GM23338 (cell line): ENCODE results near the gene DCAF6. TPM values are rescaled to one million over a fixed set of nuclear protein-coding genes. Genes with fewer than 3 reads are reported as not detected.

Experiments
- ATAC-seq: fragments of 200-7000 bp; cut with Tn5 transposase; 3 replicates; pipeline ENCODE4 v1.9.1; 2020
- DNase-seq: peaks from one replicate; pipeline ENCODE4 v3.0.0-alpha.2; 2015; ENCODE audit warnings: low spot score
- H2AFZ ChIP-seq: fragments of 200-600 bp; sonication (generic); 2 replicates; pipeline ENCODE4 v1.8.0; 2016; ENCODE audit warnings: antibody characterized with exemption, mild to moderate bottlenecking, moderate library complexity
- H3F3A ChIP-seq: fragments of 200-600 bp; sonication (generic); replicated peaks from 2 replicates; pipeline ENCODE4 v1.8.0; 2017; ENCODE audit warnings: antibody characterized with exemption, mixed run types, low read depth
- H3K27ac ChIP-seq: fragments of 200-600 bp; sonication (generic); 2 replicates; pipeline ENCODE4 v1.6.1; 2016; ENCODE audit warnings: low read depth
- H3K27me3 ChIP-seq: fragments of 200-600 bp; sonication (generic); 2 replicates; pipeline ENCODE4 v1.8.0; 2016; ENCODE audit warnings: mild to moderate bottlenecking, mixed run types, moderate library complexity; ENCODE audit not compliant: insufficient read depth
- H3K36me3 ChIP-seq: fragments of 200-600 bp; sonication (generic); 2 replicates; pipeline ENCODE4 v1.8.0; 2016; ENCODE audit warnings: mild to moderate bottlenecking; ENCODE audit not compliant: insufficient read depth
- H3K4me1 ChIP-seq: fragments of 200-600 bp; sonication (generic); 2 replicates; pipeline ENCODE4 v1.8.0; 2016; ENCODE audit warnings: mild to moderate bottlenecking, moderate library complexity; ENCODE audit not compliant: insufficient read depth
- H3K4me2 ChIP-seq: fragments of 200-600 bp; sonication (generic); 2 replicates; pipeline ENCODE4 v1.7.1; 2017; ENCODE audit warnings: mixed run types
- H3K4me3 ChIP-seq: fragments of 200-600 bp; sonication (generic); 2 replicates; pipeline ENCODE4 v1.6.1; 2016; ENCODE audit warnings: mixed run types
- H3K79me2 ChIP-seq: fragments of 200-600 bp; sonication (generic); replicated peaks from 2 replicates; pipeline ENCODE4 v1.8.0; 2017; ENCODE audit warnings: mild to moderate bottlenecking; ENCODE audit not compliant: insufficient read depth
- H3K9me2 ChIP-seq: fragments of 200-600 bp; sonication (generic); 2 replicates; pipeline ENCODE4 v1.8.0; 2017; ENCODE audit not compliant: insufficient read depth
- H4K20me1 ChIP-seq: fragments of 200-600 bp; sonication (generic); replicated peaks from 2 replicates; pipeline ENCODE4 v1.8.0; 2017; ENCODE audit warnings: mild to moderate bottlenecking; ENCODE audit not compliant: insufficient read depth
- H3K27ac Mint-ChIP-seq: 2 replicates; pipeline ENCODE4 v1.8.0; 2020; ENCODE audit warnings: inconsistent platforms, mild to moderate bottlenecking, moderate library complexity, mixed read lengths
- H3K27me3 Mint-ChIP-seq: 3 replicates; pipeline ENCODE4 v1.8.0; 2022; ENCODE audit warnings: low read depth, mild to moderate bottlenecking, moderate library complexity, mixed read lengths, inconsistent platforms; ENCODE audit not compliant: insufficient read depth, poor library complexity
- H3K36me3 Mint-ChIP-seq: 3 replicates; pipeline ENCODE4 v1.8.0; 2021; ENCODE audit warnings: low read depth, mild to moderate bottlenecking, inconsistent platforms, moderate library complexity, mixed read lengths
- H3K4me1 Mint-ChIP-seq: 3 replicates; pipeline ENCODE4 v1.8.0; 2020; ENCODE audit warnings: mild to moderate bottlenecking, inconsistent platforms, mixed read lengths
- H3K4me3 Mint-ChIP-seq: 3 replicates; pipeline ENCODE4 v1.8.0; 2021; ENCODE audit warnings: moderate library complexity, mild to moderate bottlenecking, inconsistent platforms, mixed read lengths
- H3K9me3 Mint-ChIP-seq: 3 replicates; pipeline ENCODE4 v1.8.0; 2020; ENCODE audit warnings: moderate library complexity, mild to moderate bottlenecking, inconsistent platforms, mixed read lengths
- CREB1 ChIP-seq: fragments of 250-450 bp; sonication (Bioruptor Pico); IDR thresholded peaks from 2 replicates; pipeline ENCODE4 v1.5.0; 2020; ENCODE audit warnings: low read depth, mild to moderate bottlenecking, moderate library complexity
- CTCF ChIP-seq, 2 experiments: fragments of 200-600 bp in 1 of 2; sonication (generic) in 1 of 2; conservative IDR thresholded peaks; 2 replicates each; pipeline versions ENCODE4 v1.5.1 to v1.6.1; 2016 to 2017; ENCODE audit warnings: antibody characterized with exemption in 2 of 2, low read depth in 2 of 2, mild to moderate bottlenecking in 2 of 2, moderate library complexity in 1 of 2
- ETS1 ChIP-seq: IDR thresholded peaks from 2 replicates; pipeline ENCODE4 v1.6.1; 2016; ENCODE audit warnings: antibody characterized with exemption
- EZH2 ChIP-seq: fragments of 200-600 bp; sonication (generic); IDR thresholded peaks from one replicate; pipeline ENCODE4 v1.8.0; 2017; ENCODE audit warnings: antibody characterized with exemption, mild to moderate bottlenecking, low read depth; ENCODE audit not compliant: unreplicated experiment
- EZH2phosphoT487 ChIP-seq: fragments of 200-600 bp; sonication (generic); IDR thresholded peaks from one replicate; pipeline ENCODE4 v1.8.1; 2018; ENCODE audit warnings: antibody characterized with exemption; ENCODE audit not compliant: unreplicated experiment
- JUNB ChIP-seq: IDR thresholded peaks from one replicate; pipeline ENCODE4 v1.6.1; 2016; ENCODE audit warnings: antibody characterized with exemption; ENCODE audit not compliant: unreplicated experiment
- NANOG ChIP-seq: IDR thresholded peaks from 2 replicates; pipeline ENCODE4 v1.6.1; 2016; ENCODE audit warnings: antibody characterized with exemption, borderline replicate concordance
- POLR2AphosphoS5 ChIP-seq: IDR thresholded peaks from 2 replicates; pipeline ENCODE4 v1.6.1; 2016; ENCODE audit warnings: antibody characterized with exemption, low read depth
- REST ChIP-seq: IDR thresholded peaks from one replicate; pipeline ENCODE4 v1.6.1; 2018; ENCODE audit warnings: antibody characterized with exemption; ENCODE audit not compliant: unreplicated experiment
- STAT1 ChIP-seq: IDR thresholded peaks from one replicate; pipeline ENCODE4 v1.6.1; 2016; ENCODE audit warnings: antibody characterized with exemption; ENCODE audit not compliant: unreplicated experiment
- ZNF114 ChIP-seq: fragments of 250-450 bp; sonication (Bioruptor Pico); IDR thresholded peaks from 2 replicates; pipeline ENCODE4 v1.5.0; 2020; ENCODE audit warnings: mild to moderate bottlenecking, moderate library complexity
- ZNF331 ChIP-seq: fragments of 250-450 bp; sonication (Bioruptor Pico); IDR thresholded peaks from 2 replicates; pipeline ENCODE4 v1.5.0; 2020; ENCODE audit warnings: low read depth, mild to moderate bottlenecking, moderate library complexity
- polyA plus RNA-seq: library from polyadenylated mRNA; unstranded; fragments of >200 nt; fragmentation: Nextera tagmentation; extraction: Ambion mirVana; gene quantifications from 2 replicates; pipeline ENCODE4 v1.2.1, GENCODE V29; 2016
- total RNA-seq: library from RNA; depleted of rRNA; stranded (reverse); fragments of >200 nt; shearing (Covaris generic); gene quantifications from 2 replicates; pipeline ENCODE4 v1.2.3, GENCODE V29; 2014

DCAF6 gene
- total and polyA plus RNA-seq, 2 experiments from 2014 or later, result 18.6 to 27.3 TPM

GRCh38 chr1:167927046-167927754 is 9.3 kb upstream of the DCAF6 start (continued):
- TF ChIP-seq CTCF (conservative IDR thresholded peaks at IDR 0.05; ENCODE audit: low read depth in 2 of 2) (no peak), CREB1 (CRISPR knock-in tag) (no peak), EZH2 (no peak), NANOG (no peak), ZNF331 (CRISPR knock-in tag) (no peak), EZH2phosphoT487 (no peak), REST (no peak)

- Mint-ChIP-seq H3K4me1 (peaks cover 8% of the 10 kb centered on the region; the same call in 2 of the 3 replicates), H3K27ac (no peak overlapping the region), H3K27me3 (peaks cover 3% of the 10 kb centered on the region), H3K4me3 (no peak overlapping the region), H3K36me3 (no peaks in the 10 kb centered on the region), H3K9me3 (no peaks in the 10 kb centered on the region)
- H3K9me2 ChIP-seq, result no peaks in the 10 kb centered on the region
- no peak overlapping the region for H3K27ac ChIP-seq
- H3K27me3 ChIP-seq, result no peaks in the 10 kb centered on the region
- peaks cover 29% of the 10 kb centered on the region for H3K79me2 ChIP-seq
- H4K20me1 ChIP-seq, result no peaks in the 10 kb centered on the region
- H3K4me1 ChIP-seq, result peaks cover 34% of the 10 kb centered on the region
- no peaks in the 10 kb centered on the region for H3K36me3 ChIP-seq
- H3K4me2 ChIP-seq, result peak overlapping the region; percentile 24; the same call in 1 of the 2 replicates
- no peak overlapping the region for H3K4me3 ChIP-seq
- no peak overlapping the region for H2AFZ ChIP-seq
- H3F3A ChIP-seq, result no peaks in the 10 kb centered on the region
- DNase-seq (no peak), ATAC-seq (no peak)
- TF ChIP-seq ZNF331 (CRISPR knock-in tag) (no peak), JUNB (no peak), POLR2AphosphoS5 (no peak), CTCF (conservative IDR thresholded peaks at IDR 0.05; ENCODE audit: low read depth in 2 of 2) (no peak), ZNF114 (CRISPR knock-in tag) (no peak), NANOG (no peak), REST (no peak), ETS1 (no peak), CREB1 (CRISPR knock-in tag) (no peak), STAT1 (no peak)
Observed at GRCh38 chr1:167928457-167928852, 8.0 kb upstream of the DCAF6 start.
